Ovary (tissue), 3 donors: ENCODE results near the gene LMX1B.

ENCODE experiments used
- CTCF ChIP-seq, 3 donors: fragments of 450-650 bp in 2 of 3; fragments of 200-600 bp in 1 of 3; IDR thresholded peaks; one replicate each; pipeline versions ENCODE4 v1.5.1 to v1.8.0; 2016 to 2022; ENCODE audit warnings: antibody characterized with exemption in 3 of 3, mild to moderate bottlenecking in 1 of 3
- EP300 ChIP-seq: sonication (generic); formaldehyde crosslinking; IDR thresholded peaks from one replicate; pipeline ENCODE4 v1.6.1; 2017; ENCODE audit warnings: antibody characterized with exemption
- POLR2A ChIP-seq: fragments of 450-650 bp; IDR thresholded peaks from one replicate; pipeline ENCODE4 v1.6.1; 2017; ENCODE audit warnings: antibody characterized with exemption, mild to moderate bottlenecking, moderate library complexity
- donor health status: DM: no; HTN: no; CAD: no.

- no peak for TF ChIP-seq CTCF (IDR thresholded peaks at IDR 0.05)
- TF ChIP-seq POLR2A = no peak
- TF ChIP-seq EP300 = no peak
These were observed 24.4 kb upstream of the LMX1B start for GRCh38 chr9:126589349-126589748.
